Islet of Langerhans (tissue), 1 donor: ENCODE measurements around the gene BRD3.

ENCODE experiments used
- FAIRE-seq: peaks from one replicate; lab custom pipeline; 2011; peaks lifted over from hg19 to GRCh38; lab: Jason Lieb, UNC

Gene BRD3

GRCh38 chr9:134011401-134011800, 56.4 kb downstream of the BRD3 start:
- no peak for FAIRE-seq

- no peak for FAIRE-seq
Measured at GRCh38 chr9:134010310-134011173, 57.3 kb downstream of the BRD3 start.

- no peak for FAIRE-seq
Measured at GRCh38 chr9:134007571-134007970, 60.3 kb downstream of the BRD3 start.

GRCh38 chr9:134007150-134007549, 60.7 kb downstream of the BRD3 start:
- no peak for FAIRE-seq

GRCh38 chr9:134005381-134005780, 62.4 kb downstream of the BRD3 start:
- no peak for FAIRE-seq

GRCh38 chr9:134004881-134005280, 62.9 kb downstream of the BRD3 start:
- no peak for FAIRE-seq

GRCh38 chr9:134004131-134004873, 63.5 kb downstream of the BRD3 start:
- FAIRE-seq = no peak

- no peak for FAIRE-seq
Measured at GRCh38 chr9:134003237-134003636, 64.6 kb downstream of the BRD3 start.

- no peak for FAIRE-seq
Measured at GRCh38 chr9:134002796-134003195, 65.0 kb downstream of the BRD3 start.

- no peak for FAIRE-seq
Measured at GRCh38 chr9:133999851-134000265, 68.0 kb downstream of the BRD3 start.

- FAIRE-seq = no peak
Measured at GRCh38 chr9:133998915-133999595, 68.8 kb downstream of the BRD3 start.

- FAIRE-seq = no peak
Measured at GRCh38 chr9:133997584-133997983, 70.2 kb downstream of the BRD3 start.

- no peak for FAIRE-seq
Measured at GRCh38 chr9:133996531-133997520, 71.0 kb downstream of the BRD3 start.

- no peak for FAIRE-seq
Measured at GRCh38 chr9:133995012-133995896, 72.6 kb downstream of the BRD3 start.

- no peak for FAIRE-seq
Measured at GRCh38 chr9:133994353-133995011, 73.3 kb downstream of the BRD3 start.

GRCh38 chr9:133993635-133994253, 74.1 kb downstream of the BRD3 start:
- no peak for FAIRE-seq

- FAIRE-seq = no peak
Measured at GRCh38 chr9:133992780-133993634, 74.8 kb downstream of the BRD3 start.

GRCh38 chr9:133991964-133992779, 75.7 kb downstream of the BRD3 start, which contains the start of gene VAV2:
Gene VAV2 (minus strand): TSS chr9:133992324. CDS start chr9:133992278, 46 bp downstream.
- FAIRE-seq = no peak
